ENCODE measurements around the gene ACOT8.
A peak's percentile ranks its signal among the peaks of the same experiment; 100 is the strongest.

The ACOT8 gene

GRCh38 chr20:45817376-45818194, 39.6 kb downstream of the ACOT8 start:
- Histone ChIP-seq H3K27me3 (replicated peaks; ENCODE audit: control insufficient read depth, insufficient read depth, low read length, poor library complexity, severe bottlenecking) (no peaks in the 10 kb centered on the region), H3K9me3 (ENCODE audit: control insufficient read depth, low read length) (no peaks in the 10 kb centered on the region), H3K36me3 (ENCODE audit: control insufficient read depth, insufficient read depth, low read length) (no peaks in the 10 kb centered on the region), H3K27ac (ENCODE audit: insufficient read depth, low read length, poor library complexity, severe bottlenecking) (no peak overlapping the region), H3K4me1 (ENCODE audit: control insufficient read depth, insufficient read depth, low read length, poor library complexity, severe bottlenecking) (peaks cover 3% of the 10 kb centered on the region), H3K4me3 (ENCODE audit: insufficient read depth, low read depth, low read length, poor library complexity, severe bottlenecking) (no peak overlapping the region)
- DNase-seq: no peak

- Histone ChIP-seq H3K36me3 (ENCODE audit: control insufficient read depth, insufficient read depth, low read length) (no peaks in the 10 kb centered on the region), H3K27ac (ENCODE audit: insufficient read depth, low read length, poor library complexity, severe bottlenecking) (no peak overlapping the region), H3K9me3 (ENCODE audit: control insufficient read depth, low read length) (no peaks in the 10 kb centered on the region), H3K4me1 (ENCODE audit: control insufficient read depth, insufficient read depth, low read length, poor library complexity, severe bottlenecking) (peaks cover 5% of the 10 kb centered on the region), H3K27me3 (replicated peaks; ENCODE audit: control insufficient read depth, insufficient read depth, low read length, poor library complexity, severe bottlenecking) (no peaks in the 10 kb centered on the region), H3K4me3 (ENCODE audit: insufficient read depth, low read depth, low read length, poor library complexity, severe bottlenecking) (no peak overlapping the region)
- no peak for DNase-seq
These were observed 40.2 kb downstream of the ACOT8 start for GRCh38 chr20:45816951-45817350.

DNA sequence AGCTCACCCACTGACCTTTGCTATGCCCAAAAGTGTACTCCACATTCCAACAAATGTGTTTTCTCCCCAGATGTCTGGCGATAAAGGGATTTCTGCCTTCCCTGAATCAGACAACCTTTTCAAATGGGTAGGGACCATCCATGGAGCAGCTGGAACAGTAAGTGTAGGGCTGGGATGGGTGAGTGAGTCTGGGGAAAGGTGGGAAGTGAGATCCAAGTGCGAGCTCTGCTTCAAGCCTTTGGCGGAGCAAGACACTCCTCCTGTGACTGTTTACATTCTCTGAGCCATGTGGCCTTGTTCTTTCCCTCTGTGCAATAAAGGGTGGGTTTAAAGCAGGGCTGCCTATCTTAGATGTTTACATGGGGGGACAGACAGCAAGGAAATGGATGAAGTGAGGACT, 42.9 kb downstream of the ACOT8 start:
- DNase-seq: no peak
- H3K27ac ChIP-seq (ENCODE audit: insufficient read depth, low read length, poor library complexity, severe bottlenecking): no peak overlapping the region
- peaks cover 7% of the 10 kb centered on the region for H3K4me1 ChIP-seq (ENCODE audit: control insufficient read depth, insufficient read depth, low read length, poor library complexity, severe bottlenecking)
- no peaks in the 10 kb centered on the region for H3K27me3 ChIP-seq (replicated peaks; ENCODE audit: control insufficient read depth, insufficient read depth, low read length, poor library complexity, severe bottlenecking)
- no peak overlapping the region for H3K4me3 ChIP-seq (ENCODE audit: insufficient read depth, low read depth, low read length, poor library complexity, severe bottlenecking)
- no peaks in the 10 kb centered on the region for H3K9me3 ChIP-seq (ENCODE audit: control insufficient read depth, low read length)
- H3K36me3 ChIP-seq (ENCODE audit: control insufficient read depth, insufficient read depth, low read length): peaks cover 15% of the 10 kb centered on the region

DNA sequence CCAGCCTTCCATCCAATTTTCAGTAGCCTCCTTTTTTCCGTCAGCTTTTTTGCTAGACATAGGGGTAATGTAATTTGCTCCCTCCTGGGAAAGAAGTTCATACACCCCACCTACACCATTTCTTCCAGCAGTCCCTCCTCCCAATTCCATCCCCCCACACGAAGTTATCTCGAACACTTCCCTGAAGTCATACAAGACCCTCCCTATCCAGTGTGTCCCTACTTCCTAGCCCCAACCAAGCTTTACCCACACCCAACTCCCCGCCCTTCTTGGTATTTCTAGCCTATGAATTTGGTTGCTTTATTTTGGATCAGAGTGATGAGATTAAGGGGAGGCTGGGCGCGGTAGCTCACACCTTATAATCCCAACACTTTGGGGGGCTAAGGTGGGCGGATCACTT, 43.7 kb downstream of the ACOT8 start:
- H3K27me3 ChIP-seq (replicated peaks; ENCODE audit: control insufficient read depth, insufficient read depth, low read length, poor library complexity, severe bottlenecking): no peaks in the 10 kb centered on the region
- peaks cover 23% of the 10 kb centered on the region for H3K36me3 ChIP-seq (ENCODE audit: control insufficient read depth, insufficient read depth, low read length)
- H3K4me1 ChIP-seq (ENCODE audit: control insufficient read depth, insufficient read depth, low read length, poor library complexity, severe bottlenecking): peaks cover 7% of the 10 kb centered on the region
- H3K4me3 ChIP-seq (ENCODE audit: insufficient read depth, low read depth, low read length, poor library complexity, severe bottlenecking): no peak overlapping the region
- DNase-seq: no peak
- no peaks in the 10 kb centered on the region for H3K9me3 ChIP-seq (ENCODE audit: control insufficient read depth, low read length)
- no peak overlapping the region for H3K27ac ChIP-seq (ENCODE audit: insufficient read depth, low read length, poor library complexity, severe bottlenecking)

GRCh38 chr20:45813006-45813340, 44.2 kb downstream of the ACOT8 start:
- peaks cover 23% of the 10 kb centered on the region for H3K36me3 ChIP-seq (ENCODE audit: control insufficient read depth, insufficient read depth, low read length)
- no peak overlapping the region for H3K27ac ChIP-seq (ENCODE audit: insufficient read depth, low read length, poor library complexity, severe bottlenecking)
- DNase-seq: no peak
- peaks cover 7% of the 10 kb centered on the region for H3K4me1 ChIP-seq (ENCODE audit: control insufficient read depth, insufficient read depth, low read length, poor library complexity, severe bottlenecking)
- no peaks in the 10 kb centered on the region for H3K9me3 ChIP-seq (ENCODE audit: control insufficient read depth, low read length)
- peak overlapping the region; percentile 76 for H3K4me3 ChIP-seq (ENCODE audit: insufficient read depth, low read depth, low read length, poor library complexity, severe bottlenecking)
- no peaks in the 10 kb centered on the region for H3K27me3 ChIP-seq (replicated peaks; ENCODE audit: control insufficient read depth, insufficient read depth, low read length, poor library complexity, severe bottlenecking)

DNA sequence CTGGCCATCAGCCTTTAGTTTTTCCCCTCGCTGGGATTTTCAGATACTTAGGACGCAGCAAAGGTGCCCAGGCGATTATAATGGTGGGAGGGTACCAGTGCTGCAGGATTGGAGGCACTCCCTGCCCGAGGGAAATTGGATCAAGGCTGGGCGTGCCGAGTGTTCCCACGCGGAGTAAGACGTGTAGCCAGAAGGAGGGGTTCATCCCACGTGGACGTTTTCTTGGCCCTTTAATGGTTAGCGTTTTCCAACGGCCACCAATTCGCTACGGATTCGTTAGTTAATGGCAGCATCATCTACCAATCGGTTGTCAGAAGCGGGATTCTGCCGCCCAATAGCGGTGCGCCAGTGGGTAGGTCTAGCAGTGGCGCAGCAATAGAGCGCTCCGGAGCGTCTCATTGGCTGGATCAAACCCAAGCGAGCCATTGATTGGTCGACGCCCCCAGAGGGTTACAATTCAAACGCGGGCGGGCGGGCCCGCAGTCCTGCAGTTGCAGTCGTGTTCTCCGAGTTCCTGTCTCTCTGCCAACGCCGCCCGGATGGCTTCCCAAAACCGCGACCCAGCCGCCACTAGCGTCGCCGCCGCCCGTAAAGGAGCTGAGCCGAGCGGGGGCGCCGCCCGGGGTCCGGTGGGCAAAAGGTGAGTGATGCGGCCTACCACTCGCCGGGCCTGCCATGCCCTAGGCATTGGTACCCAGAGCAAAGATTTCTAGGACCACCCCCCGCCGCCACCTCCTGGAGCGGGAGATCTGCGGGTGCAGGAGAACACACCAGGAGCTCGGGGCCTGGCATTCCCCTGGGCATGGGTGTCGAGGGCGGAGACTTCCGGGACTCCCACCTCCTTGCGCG, 44.8 kb downstream of the ACOT8 start, which contains the start of gene UBE2C:
TSS of gene UBE2C (plus strand) at position 488 of the 849 bp plus-strand sequence. CDS start at position 540, 52 bp downstream.
- Histone ChIP-seq H3K27ac (ENCODE audit: insufficient read depth, low read length, poor library complexity, severe bottlenecking) (no peak within 1 kb of the TSS), H3K9me3 (ENCODE audit: control insufficient read depth, low read length) (no peaks in the 10 kb centered on the region), H3K4me3 (ENCODE audit: insufficient read depth, low read depth, low read length, poor library complexity, severe bottlenecking) (peak within 1 kb of the TSS; percentile 76), H3K36me3 (ENCODE audit: control insufficient read depth, insufficient read depth, low read length) (peaks cover 27% of the 10 kb centered on the region), H3K27me3 (replicated peaks; ENCODE audit: control insufficient read depth, insufficient read depth, low read length, poor library complexity, severe bottlenecking) (no peaks in the 10 kb centered on the region), H3K4me1 (ENCODE audit: control insufficient read depth, insufficient read depth, low read length, poor library complexity, severe bottlenecking) (peaks cover 7% of the 10 kb centered on the region)
- peak; percentile 88 to 93 (median 93) for DNase-seq

DNA sequence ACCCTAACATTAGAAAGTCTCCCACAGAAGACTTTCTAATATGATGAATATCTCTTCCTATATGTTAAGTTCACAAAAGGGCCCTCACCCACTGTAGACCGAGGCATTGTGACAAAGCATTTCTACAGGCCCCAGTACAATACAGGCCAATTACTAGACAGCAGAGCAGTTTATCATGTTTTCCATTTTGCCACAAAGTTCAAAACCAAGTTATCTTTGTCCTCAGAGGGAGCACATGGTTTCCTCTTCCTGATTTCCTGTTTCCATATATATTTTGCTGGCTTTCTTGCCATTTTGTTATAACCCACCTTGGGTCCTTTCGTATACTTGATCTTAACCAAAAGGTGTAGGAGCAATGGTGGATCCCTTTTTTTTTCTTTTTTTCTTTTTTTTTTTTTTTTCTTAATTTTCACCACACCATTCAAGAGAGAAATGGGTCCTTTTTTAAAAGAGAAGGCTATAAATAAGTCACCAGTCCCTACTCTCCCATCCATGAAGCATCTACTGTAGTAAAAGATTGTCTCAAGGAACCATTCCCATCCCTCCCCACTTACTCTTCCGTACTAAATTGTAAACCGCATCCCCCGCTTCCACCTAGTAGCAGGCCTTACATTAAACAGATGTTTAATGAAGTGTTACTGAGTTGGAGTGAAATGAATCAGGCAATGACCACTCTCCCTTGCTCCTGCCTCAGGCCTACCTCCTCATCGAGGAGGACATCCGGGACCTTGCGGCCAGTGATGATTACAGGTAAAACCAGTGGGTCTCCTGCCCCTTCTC, 46.8 kb downstream of the ACOT8 start:
- Histone ChIP-seq H3K27ac (ENCODE audit: insufficient read depth, low read length, poor library complexity, severe bottlenecking) (no peak overlapping the region), H3K9me3 (ENCODE audit: control insufficient read depth, low read length) (no peaks in the 10 kb centered on the region), H3K36me3 (ENCODE audit: control insufficient read depth, insufficient read depth, low read length) (peaks cover 41% of the 10 kb centered on the region), H3K4me1 (ENCODE audit: control insufficient read depth, insufficient read depth, low read length, poor library complexity, severe bottlenecking) (peaks cover 7% of the 10 kb centered on the region), H3K27me3 (replicated peaks; ENCODE audit: control insufficient read depth, insufficient read depth, low read length, poor library complexity, severe bottlenecking) (no peaks in the 10 kb centered on the region), H3K4me3 (ENCODE audit: insufficient read depth, low read depth, low read length, poor library complexity, severe bottlenecking) (no peak overlapping the region)
- no peak for DNase-seq

DNA sequence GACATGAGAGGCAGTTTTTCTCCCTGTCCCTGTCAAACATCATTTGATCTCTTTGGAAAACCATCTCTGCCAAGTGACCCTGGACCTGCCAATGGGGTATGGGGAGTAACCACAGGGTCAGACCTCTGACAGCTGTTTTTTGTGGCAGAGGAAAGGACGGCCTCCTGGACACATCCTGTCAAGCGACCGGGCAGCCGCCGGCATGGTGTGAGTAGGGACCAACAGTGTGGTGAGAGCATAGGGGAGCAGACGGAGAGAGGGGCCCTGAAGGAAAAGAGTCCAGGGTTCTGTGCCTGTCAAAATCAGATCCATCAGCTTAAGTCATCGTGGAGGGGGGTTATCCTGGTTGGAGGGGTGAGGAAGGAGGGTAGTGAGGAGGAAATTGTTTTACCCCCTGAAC, 55.3 kb downstream of the ACOT8 start:
- Histone ChIP-seq H3K4me1 (ENCODE audit: control insufficient read depth, insufficient read depth, low read length, poor library complexity, severe bottlenecking) (no peaks in the 10 kb centered on the region), H3K27ac (ENCODE audit: insufficient read depth, low read length, poor library complexity, severe bottlenecking) (no peak overlapping the region), H3K27me3 (replicated peaks; ENCODE audit: control insufficient read depth, insufficient read depth, low read length, poor library complexity, severe bottlenecking) (no peaks in the 10 kb centered on the region), H3K36me3 (ENCODE audit: control insufficient read depth, insufficient read depth, low read length) (peaks cover 47% of the 10 kb centered on the region), H3K4me3 (ENCODE audit: insufficient read depth, low read depth, low read length, poor library complexity, severe bottlenecking) (no peak overlapping the region), H3K9me3 (ENCODE audit: control insufficient read depth, low read length) (no peaks in the 10 kb centered on the region)
- no peak for DNase-seq

DNA sequence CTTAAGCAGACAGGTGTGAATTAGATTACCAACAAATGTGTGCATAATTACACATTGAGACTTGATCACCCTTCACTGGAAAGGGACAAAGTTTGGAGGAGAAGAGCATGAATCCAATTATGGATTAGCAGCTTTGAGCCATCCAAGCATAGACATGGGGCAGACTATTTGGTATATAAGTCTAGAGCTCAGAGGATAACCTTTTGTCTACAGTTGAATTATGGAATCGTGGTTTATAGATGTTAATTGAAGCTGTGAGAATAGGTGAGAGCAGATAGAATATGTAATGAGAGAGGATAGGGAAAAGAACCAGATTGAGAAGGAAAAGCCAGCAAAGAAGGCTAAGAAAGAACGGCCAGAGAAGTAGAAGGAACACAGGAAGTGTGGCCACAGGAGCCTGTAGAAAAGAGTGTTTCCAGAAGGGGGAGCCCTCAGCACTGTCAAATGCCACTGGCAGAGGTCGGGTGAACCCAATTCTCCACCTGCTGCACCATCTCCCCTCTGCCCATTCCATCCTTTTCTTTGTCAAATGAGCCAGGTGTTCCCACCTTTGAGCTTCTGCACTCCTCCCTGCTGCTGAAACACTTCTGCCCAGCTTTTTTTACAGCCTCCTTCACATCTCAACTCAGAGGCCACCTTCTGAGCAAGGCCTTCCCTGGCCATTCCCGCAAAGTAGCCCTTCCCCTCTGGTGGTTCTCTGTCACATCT, 58.1 kb downstream of the ACOT8 start:
- Histone ChIP-seq H3K9me3 (ENCODE audit: control insufficient read depth, low read length) (no peaks in the 10 kb centered on the region), H3K4me1 (ENCODE audit: control insufficient read depth, insufficient read depth, low read length, poor library complexity, severe bottlenecking) (no peaks in the 10 kb centered on the region), H3K27me3 (replicated peaks; ENCODE audit: control insufficient read depth, insufficient read depth, low read length, poor library complexity, severe bottlenecking) (no peaks in the 10 kb centered on the region), H3K36me3 (ENCODE audit: control insufficient read depth, insufficient read depth, low read length) (peaks cover 47% of the 10 kb centered on the region), H3K4me3 (ENCODE audit: insufficient read depth, low read depth, low read length, poor library complexity, severe bottlenecking) (no peak overlapping the region), H3K27ac (ENCODE audit: insufficient read depth, low read length, poor library complexity, severe bottlenecking) (no peak overlapping the region)
- DNase-seq: peak; percentile 25 to 40 (median 26)

Data from effector memory CD4-positive, alpha-beta T cell (primary cell).